Loucy (cell line): ENCODE data around the gene HNF1B.

Source experiments
- EZH2phosphoT487 ChIP-seq: fragments of 200-600 bp; IDR thresholded peaks from 2 replicates; pipeline ENCODE4 v1.6.1; 2018; ENCODE audit warnings: antibody characterized with exemption, mild to moderate bottlenecking, moderate library complexity, borderline replicate concordance
- TF ChIP-seq, protein P1 (sequence below): fragments of 200-600 bp; sonication (generic); conservative IDR thresholded peaks from 2 replicates; pipeline ENCODE4 v1.5.1; 2014; ENCODE audit warnings: mild to moderate bottlenecking, antibody characterized with exemption, low read length

DNA sequence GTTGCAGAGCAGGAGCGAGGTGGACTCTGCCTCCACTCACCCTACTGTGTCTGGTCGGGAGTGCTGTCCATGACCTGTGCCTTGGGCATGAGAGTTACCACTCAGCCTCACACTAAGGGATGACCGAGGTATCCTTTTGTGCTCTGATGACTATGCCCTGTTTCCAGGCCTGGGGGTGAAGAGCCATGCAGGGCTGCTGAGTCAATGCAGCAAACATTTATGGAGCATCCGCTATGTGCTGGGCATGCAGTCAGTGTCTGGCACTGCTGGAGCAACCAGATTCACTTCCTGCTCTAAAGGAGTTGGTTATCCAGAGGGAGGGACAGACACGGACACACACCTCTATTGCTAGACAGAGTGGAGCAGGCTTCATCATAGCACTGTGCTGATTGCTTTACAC lies 7.6 kb upstream of the HNF1B start:
- TF ChIP-seq, protein P1, sequence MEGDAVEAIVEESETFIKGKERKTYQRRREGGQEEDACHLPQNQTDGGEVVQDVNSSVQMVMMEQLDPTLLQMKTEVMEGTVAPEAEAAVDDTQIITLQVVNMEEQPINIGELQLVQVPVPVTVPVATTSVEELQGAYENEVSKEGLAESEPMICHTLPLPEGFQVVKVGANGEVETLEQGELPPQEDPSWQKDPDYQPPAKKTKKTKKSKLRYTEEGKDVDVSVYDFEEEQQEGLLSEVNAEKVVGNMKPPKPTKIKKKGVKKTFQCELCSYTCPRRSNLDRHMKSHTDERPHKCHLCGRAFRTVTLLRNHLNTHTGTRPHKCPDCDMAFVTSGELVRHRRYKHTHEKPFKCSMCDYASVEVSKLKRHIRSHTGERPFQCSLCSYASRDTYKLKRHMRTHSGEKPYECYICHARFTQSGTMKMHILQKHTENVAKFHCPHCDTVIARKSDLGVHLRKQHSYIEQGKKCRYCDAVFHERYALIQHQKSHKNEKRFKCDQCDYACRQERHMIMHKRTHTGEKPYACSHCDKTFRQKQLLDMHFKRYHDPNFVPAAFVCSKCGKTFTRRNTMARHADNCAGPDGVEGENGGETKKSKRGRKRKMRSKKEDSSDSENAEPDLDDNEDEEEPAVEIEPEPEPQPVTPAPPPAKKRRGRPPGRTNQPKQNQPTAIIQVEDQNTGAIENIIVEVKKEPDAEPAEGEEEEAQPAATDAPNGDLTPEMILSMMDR: no peak
- TF ChIP-seq EZH2phosphoT487: no peak
